ENCODE results near the gene SATB1. TPM values are rescaled to one million over a fixed set of nuclear protein-coding genes. Genes with fewer than 3 reads are reported as not detected.

Gene SATB1
- total and polyA plus RNA-seq, 2 of the 8 experiments (the other 6 are each of a cell fraction or from before 2014, with no cell fraction given), result 18.8 to 28.0 TPM

GRCh38 chr3:18376682-18377081 is 48.5 kb downstream of the SATB1 start (continued):
- TF ChIP-seq EP300 (IDR thresholded peaks at IDR 0.05; ENCODE audit: borderline replicate concordance in 1 of 2, low read depth in 2 of 2, low read length in 2 of 2), result no peak

All from H1 (cell line).